Chondrocyte (in vitro differentiated cells): ENCODE results near the gene NECTIN3. TPM values are rescaled to one million over a fixed set of nuclear protein-coding genes. Genes with fewer than 3 reads are reported as not detected.

Experiments
- DNase-seq: peaks from one replicate; pipeline ENCODE4 v3.0.0; 2021; ENCODE audit warnings: mixed read lengths, low spot score
- H3K27ac Mint-ChIP-seq: one replicate; pipeline ENCODE4 v1.8.0; 2021; ENCODE audit warnings: mild to moderate bottlenecking, moderate library complexity, mixed read lengths; ENCODE audit not compliant: unreplicated experiment
- H3K27me3 Mint-ChIP-seq: 2 replicates; pipeline ENCODE4 v1.8.0; 2021; ENCODE audit warnings: low read depth, mixed read lengths
- H3K36me3 Mint-ChIP-seq: 2 replicates; pipeline ENCODE4 v1.8.0; 2021; ENCODE audit warnings: low read depth, mixed read lengths
- H3K4me1 Mint-ChIP-seq: 2 replicates; pipeline ENCODE4 v1.8.0; 2021; ENCODE audit warnings: low read depth, mild to moderate bottlenecking, mixed read lengths
- H3K4me3 Mint-ChIP-seq: one replicate; pipeline ENCODE4 v1.8.0; 2021; ENCODE audit warnings: mild to moderate bottlenecking, moderate library complexity, mixed read lengths; ENCODE audit not compliant: unreplicated experiment
- H3K9me3 Mint-ChIP-seq: 2 replicates; pipeline ENCODE4 v1.8.0; 2021; ENCODE audit warnings: low read depth, mixed read lengths
- total RNA-seq: library from RNA; stranded (reverse); gene quantifications from 3 replicates; pipeline ENCODE4 v1.2.1, GENCODE V29; 2021
- TF ChIP-seq, protein P1 (sequence below): fragments of 200-600 bp; sonication (generic); IDR thresholded peaks from 2 replicates; pipeline ENCODE4 v1.5.0; 2021; ENCODE audit warnings: antibody characterized with exemption, mild to moderate bottlenecking, moderate library complexity

NECTIN3 gene
- total RNA-seq, 1 donor from 2014 or later = 32.0 TPM

GRCh38 chr3:111072031-111072921 lies 660 bp downstream of the NECTIN3 start:
- no peak for DNase-seq
- peak overlapping the region; percentile 94 for H3K27ac Mint-ChIP-seq
- peaks cover 48% of the 10 kb centered on the region for H3K4me1 Mint-ChIP-seq
- H3K27me3 Mint-ChIP-seq = no peaks in the 10 kb centered on the region
- no peaks in the 10 kb centered on the region for H3K36me3 Mint-ChIP-seq
- peak overlapping the region; percentile 97 for H3K4me3 Mint-ChIP-seq
- no peaks in the 10 kb centered on the region for H3K9me3 Mint-ChIP-seq
- TF ChIP-seq, protein P1, sequence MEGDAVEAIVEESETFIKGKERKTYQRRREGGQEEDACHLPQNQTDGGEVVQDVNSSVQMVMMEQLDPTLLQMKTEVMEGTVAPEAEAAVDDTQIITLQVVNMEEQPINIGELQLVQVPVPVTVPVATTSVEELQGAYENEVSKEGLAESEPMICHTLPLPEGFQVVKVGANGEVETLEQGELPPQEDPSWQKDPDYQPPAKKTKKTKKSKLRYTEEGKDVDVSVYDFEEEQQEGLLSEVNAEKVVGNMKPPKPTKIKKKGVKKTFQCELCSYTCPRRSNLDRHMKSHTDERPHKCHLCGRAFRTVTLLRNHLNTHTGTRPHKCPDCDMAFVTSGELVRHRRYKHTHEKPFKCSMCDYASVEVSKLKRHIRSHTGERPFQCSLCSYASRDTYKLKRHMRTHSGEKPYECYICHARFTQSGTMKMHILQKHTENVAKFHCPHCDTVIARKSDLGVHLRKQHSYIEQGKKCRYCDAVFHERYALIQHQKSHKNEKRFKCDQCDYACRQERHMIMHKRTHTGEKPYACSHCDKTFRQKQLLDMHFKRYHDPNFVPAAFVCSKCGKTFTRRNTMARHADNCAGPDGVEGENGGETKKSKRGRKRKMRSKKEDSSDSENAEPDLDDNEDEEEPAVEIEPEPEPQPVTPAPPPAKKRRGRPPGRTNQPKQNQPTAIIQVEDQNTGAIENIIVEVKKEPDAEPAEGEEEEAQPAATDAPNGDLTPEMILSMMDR = peak; percentile 16

GRCh38 chr3:111073218-111073617 lies 1.6 kb downstream of the NECTIN3 start:
- H3K9me3 Mint-ChIP-seq = no peaks in the 10 kb centered on the region
- no peaks in the 10 kb centered on the region for H3K27me3 Mint-ChIP-seq
- H3K27ac Mint-ChIP-seq = peak overlapping the region; percentile 94
- H3K4me1 Mint-ChIP-seq = peaks cover 53% of the 10 kb centered on the region
- no peak for DNase-seq
- TF ChIP-seq, protein P1 = no peak
- H3K36me3 Mint-ChIP-seq = no peaks in the 10 kb centered on the region
- peak overlapping the region; percentile 97 for H3K4me3 Mint-ChIP-seq

DNA sequence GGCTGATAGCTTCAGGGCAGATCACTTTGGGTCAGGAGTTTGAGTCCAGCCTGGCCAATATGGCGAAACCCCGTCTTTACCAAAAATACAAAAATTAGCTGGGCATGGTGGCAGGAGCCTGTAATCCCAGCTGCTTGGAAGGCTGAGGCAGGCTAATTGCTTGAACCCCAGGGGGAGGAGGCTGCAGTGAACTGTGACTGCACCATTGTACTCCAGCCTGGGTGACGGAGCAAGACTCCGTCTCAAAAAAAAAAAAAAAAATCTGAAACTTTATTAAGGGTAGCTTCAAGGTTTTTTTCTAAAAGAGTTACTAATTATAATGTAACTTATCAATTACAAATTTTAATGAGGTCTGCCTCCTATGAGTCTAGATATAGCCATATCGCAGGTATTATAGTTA lies 5.1 kb downstream of the NECTIN3 start:
- Mint-ChIP-seq H3K27me3 (no peaks in the 10 kb centered on the region), H3K27ac (no peak overlapping the region), H3K9me3 (no peaks in the 10 kb centered on the region), H3K4me1 (peaks cover 45% of the 10 kb centered on the region), H3K36me3 (no peaks in the 10 kb centered on the region), H3K4me3 (no peak overlapping the region)
- TF ChIP-seq, protein P1 = no peak
- no peak for DNase-seq

GRCh38 chr3:111077369-111077768 lies 5.8 kb downstream of the NECTIN3 start:
- no peak overlapping the region for H3K27ac Mint-ChIP-seq
- DNase-seq = no peak
- peaks cover 45% of the 10 kb centered on the region for H3K4me1 Mint-ChIP-seq
- TF ChIP-seq, protein P1 = no peak
- no peaks in the 10 kb centered on the region for H3K9me3 Mint-ChIP-seq
- no peak overlapping the region for H3K4me3 Mint-ChIP-seq
- H3K36me3 Mint-ChIP-seq = no peaks in the 10 kb centered on the region
- H3K27me3 Mint-ChIP-seq = no peaks in the 10 kb centered on the region

GRCh38 chr3:111080413-111080812 lies 8.8 kb downstream of the NECTIN3 start:
- Mint-ChIP-seq H3K27ac (no peak overlapping the region), H3K4me1 (peaks cover 17% of the 10 kb centered on the region), H3K36me3 (no peaks in the 10 kb centered on the region), H3K4me3 (no peak overlapping the region), H3K9me3 (no peaks in the 10 kb centered on the region), H3K27me3 (no peaks in the 10 kb centered on the region)
- TF ChIP-seq, protein P1 = peak; percentile 91
- DNase-seq = no peak
